AG09309 (cell line): ENCODE results near the gene LCE3D.
"Not testable (repeated sequence)": the region's sequence is repeated elsewhere in the genome, so short reads cannot be mapped to it uniquely, and the experiment has no call there.

Experiments used
- DNase-seq: peaks from one replicate; pipeline ENCODE4 v3.0.0-alpha.2; 2010; ENCODE audit warnings: low read depth
- H3K4me3 ChIP-seq: 2 replicates; pipeline ENCODE4 v1.5.1; 2011; ENCODE audit warnings: mild to moderate bottlenecking, low read depth, low read length, moderate library complexity; ENCODE audit not compliant: control insufficient read depth
- CTCF ChIP-seq: IDR thresholded peaks from 2 replicates; pipeline ENCODE4 v1.5.1; 2011; ENCODE audit warnings: mild to moderate bottlenecking, low read depth, low read length, inconsistent platforms; ENCODE audit not compliant: insufficient read depth, control insufficient read depth; ENCODE audit errors: missing control alignments

The LCE3D gene

GRCh38 chr1:152599934-152600333 is 19.6 kb upstream of the LCE3D start, which contains the start of gene LCE3C:
TSS of gene LCE3C (plus strand) at chr1:152600234. CDS start at chr1:152600732, 498 bp downstream.
- H3K4me3 ChIP-seq: no peak within 1 kb of the TSS
- no peak for DNase-seq
- TF ChIP-seq CTCF: no peak

- no peak for TF ChIP-seq CTCF
- no peak for DNase-seq
- no peak overlapping the region for H3K4me3 ChIP-seq
These were observed 16.7 kb upstream of the LCE3D start for GRCh38 chr1:152596986-152597385.

GRCh38 chr1:152585586-152585985 is 5.3 kb upstream of the LCE3D start:
- no peak for DNase-seq
- no peak for TF ChIP-seq CTCF
- no peak overlapping the region for H3K4me3 ChIP-seq

GRCh38 chr1:152582647-152583046 is 2.3 kb upstream of the LCE3D start:
- no peak overlapping the region for H3K4me3 ChIP-seq
- no peak for DNase-seq
- TF ChIP-seq CTCF: no peak

GRCh38 chr1:152579526-152579925 is 790 bp downstream of the LCE3D start:
- not testable (repeated sequence) for DNase-seq, H3K4me3 ChIP-seq

- DNase-seq: no peak
- H3K4me3 ChIP-seq: no peak overlapping the region
- no peak for TF ChIP-seq CTCF
These were observed 3.1 kb downstream of the LCE3D start for GRCh38 chr1:152577168-152577567.

- no peak for DNase-seq
- H3K4me3 ChIP-seq: no peak within 1 kb of the TSS
- TF ChIP-seq CTCF: no peak
These were observed 13.6 kb downstream of the LCE3D start, which contains the start of gene LCE3E for GRCh38 chr1:152566681-152567080. TSS of gene LCE3E (minus strand) at chr1:152566780. CDS start at chr1:152566208, 572 bp downstream.
